ENCODE data around the gene CASP4. TPM values are rescaled to one million over a fixed set of nuclear protein-coding genes. Genes with fewer than 3 reads are reported as not detected.

Gene CASP4
- total and polyA plus RNA-seq, 5 donors from 2014 or later = 108 to 137 (median 116) TPM

- Mint-ChIP-seq H3K9me3 (peaks cover 0 to 1% (median 0%) of the 10 kb centered on the region in 7 donors), H3K4me3 (peak overlapping the region in 3 of 4 donors; percentile 5 to 77 (median 30)), H3K4me1 (peaks cover 15 to 37% (median 17%) of the 10 kb centered on the region in 4 donors), H3K27ac (peak overlapping the region in 2 of 3 donors; percentile 26 to 68), H3K36me3 (peaks cover 37% of the 10 kb centered on the region), H3K27me3 (no peaks in the 10 kb centered on the region)
- ATAC-seq (ENCODE audit: low read depth in 2 of 2) = peak; percentile 37 to 86
- Histone ChIP-seq H3K27ac (ENCODE audit: insufficient read depth, low read length, poor library complexity, severe bottlenecking) (peak overlapping the region; percentile 14), H3K36me3 (ENCODE audit: control insufficient read depth, insufficient read depth, low read length) (peaks cover 6% of the 10 kb centered on the region), H3K4me3 (ENCODE audit: low read depth, low read length) (peak overlapping the region; percentile 35), H3K4me1 (ENCODE audit: control insufficient read depth, insufficient read depth, low read length, poor library complexity, severe bottlenecking) (peaks cover 8% of the 10 kb centered on the region), H3K9me3 (ENCODE audit: control insufficient read depth in 2 of 2, low read length in 2 of 2) (no peaks in the 10 kb centered on the region), H3K27me3 (ENCODE audit: control insufficient read depth, insufficient read depth, low read length) (no peaks in the 10 kb centered on the region)
- peak in 1 of 3 donors; percentile 53 for DNase-seq
Measured at GRCh38 chr11:104907521-104908185, 60.7 kb downstream of the CASP4 start.

- Mint-ChIP-seq H3K27me3 (no peaks in the 10 kb centered on the region), H3K36me3 (peaks cover 45% of the 10 kb centered on the region), H3K4me1 (peaks cover 19 to 40% (median 27%) of the 10 kb centered on the region in 4 donors), H3K9me3 (peaks cover 0 to 1% (median 0%) of the 10 kb centered on the region in 7 donors), H3K27ac (no peak overlapping the region), H3K4me3 (no peak overlapping the region)
- peaks cover 15% of the 10 kb centered on the region for H3K4me1 ChIP-seq (ENCODE audit: control insufficient read depth, insufficient read depth, low read length, poor library complexity, severe bottlenecking)
- H3K36me3 ChIP-seq (ENCODE audit: control insufficient read depth, insufficient read depth, low read length) = peaks cover 6% of the 10 kb centered on the region
- DNase-seq = no peak
- H3K27me3 ChIP-seq (ENCODE audit: control insufficient read depth, insufficient read depth, low read length) = no peaks in the 10 kb centered on the region
- ATAC-seq (ENCODE audit: low read depth in 2 of 2) = no peak
- no peak overlapping the region for H3K4me3 ChIP-seq (ENCODE audit: low read depth, low read length)
- H3K9me3 ChIP-seq (ENCODE audit: control insufficient read depth in 2 of 2, low read length in 2 of 2) = no peaks in the 10 kb centered on the region
- H3K27ac ChIP-seq (ENCODE audit: insufficient read depth, low read length, poor library complexity, severe bottlenecking) = no peak overlapping the region
Measured at GRCh38 chr11:104905271-104905670, 63.1 kb downstream of the CASP4 start.

GRCh38 chr11:104899226-104899625 is 69.1 kb downstream of the CASP4 start:
- DNase-seq (no peak), ATAC-seq (ENCODE audit: low read depth in 2 of 2) (no peak)
- H3K4me1 Mint-ChIP-seq = peaks cover 29 to 46% (median 39%) of the 10 kb centered on the region in 4 donors
- peaks cover 21% of the 10 kb centered on the region for H3K36me3 Mint-ChIP-seq
- no peak overlapping the region for H3K4me3 ChIP-seq (ENCODE audit: low read depth, low read length)
- no peaks in the 10 kb centered on the region for H3K27me3 Mint-ChIP-seq
- peak overlapping the region in 1 of 4 donors; percentile 90 for H3K4me3 Mint-ChIP-seq
- H3K27ac ChIP-seq (ENCODE audit: insufficient read depth, low read length, poor library complexity, severe bottlenecking) = no peak overlapping the region
- peaks cover 13% of the 10 kb centered on the region for H3K4me1 ChIP-seq (ENCODE audit: control insufficient read depth, insufficient read depth, low read length, poor library complexity, severe bottlenecking)
- H3K36me3 ChIP-seq (ENCODE audit: control insufficient read depth, insufficient read depth, low read length) = peaks cover 4% of the 10 kb centered on the region
- H3K27me3 ChIP-seq (ENCODE audit: control insufficient read depth, insufficient read depth, low read length) = no peaks in the 10 kb centered on the region
- H3K9me3 ChIP-seq (ENCODE audit: control insufficient read depth in 2 of 2, low read length in 2 of 2) = no peaks in the 10 kb centered on the region
- peak overlapping the region in 2 of 3 donors; percentile 10 to 57 for H3K27ac Mint-ChIP-seq
- H3K9me3 Mint-ChIP-seq = peaks cover 0 to 3% (median 0%) of the 10 kb centered on the region in 7 donors

- Histone ChIP-seq H3K4me1 (ENCODE audit: control insufficient read depth, insufficient read depth, low read length, poor library complexity, severe bottlenecking) (peaks cover 13% of the 10 kb centered on the region), H3K9me3 (ENCODE audit: control insufficient read depth in 2 of 2, low read length in 2 of 2) (no peaks in the 10 kb centered on the region), H3K4me3 (ENCODE audit: low read depth, low read length) (peak overlapping the region; percentile 78), H3K36me3 (ENCODE audit: control insufficient read depth, insufficient read depth, low read length) (peaks cover 4% of the 10 kb centered on the region), H3K27ac (ENCODE audit: insufficient read depth, low read length, poor library complexity, severe bottlenecking) (peak overlapping the region; percentile 62), H3K27me3 (ENCODE audit: control insufficient read depth, insufficient read depth, low read length) (no peaks in the 10 kb centered on the region)
- H3K4me1 Mint-ChIP-seq = peaks cover 33 to 46% (median 42%) of the 10 kb centered on the region in 4 donors
- H3K27ac Mint-ChIP-seq = peak overlapping the region; percentile 89 to 92 (median 91)
- H3K36me3 Mint-ChIP-seq = peaks cover 16% of the 10 kb centered on the region
- no peak for DNase-seq
- H3K27me3 Mint-ChIP-seq = no peaks in the 10 kb centered on the region
- H3K4me3 Mint-ChIP-seq = peak overlapping the region; percentile 42 to 90 (median 84)
- H3K9me3 Mint-ChIP-seq = peaks cover 0 to 1% (median 0%) of the 10 kb centered on the region in 7 donors
- no peak for ATAC-seq (ENCODE audit: low read depth in 2 of 2)
Measured at GRCh38 chr11:104898685-104899013, 69.7 kb downstream of the CASP4 start.

GRCh38 chr11:104897891-104898684 is 70.3 kb downstream of the CASP4 start, which contains the start of gene CASP12:
CASP12 (minus strand) TSS chr11:104898460.
- Histone ChIP-seq H3K4me3 (ENCODE audit: low read depth, low read length) (peak within 1 kb of the TSS; percentile 78), H3K27me3 (ENCODE audit: control insufficient read depth, insufficient read depth, low read length) (no peaks in the 10 kb centered on the region), H3K36me3 (ENCODE audit: control insufficient read depth, insufficient read depth, low read length) (peaks cover 2% of the 10 kb centered on the region), H3K27ac (ENCODE audit: insufficient read depth, low read length, poor library complexity, severe bottlenecking) (peak within 1 kb of the TSS; percentile 62), H3K9me3 (ENCODE audit: control insufficient read depth in 2 of 2, low read length in 2 of 2) (no peaks in the 10 kb centered on the region), H3K4me1 (ENCODE audit: control insufficient read depth, insufficient read depth, low read length, poor library complexity, severe bottlenecking) (peaks cover 13% of the 10 kb centered on the region)
- DNase-seq = peak in 2 of 3 donors; percentile 35 to 59
- peak; percentile 71 to 83 for ATAC-seq (ENCODE audit: low read depth in 2 of 2)
- peaks cover 12% of the 10 kb centered on the region for H3K36me3 Mint-ChIP-seq
- peak within 1 kb of the TSS; percentile 89 to 92 (median 91) for H3K27ac Mint-ChIP-seq
- H3K4me3 Mint-ChIP-seq = peak within 1 kb of the TSS; percentile 42 to 90 (median 84)
- peaks cover 0 to 1% (median 0%) of the 10 kb centered on the region in 7 donors for H3K9me3 Mint-ChIP-seq
- peaks cover 34 to 46% (median 42%) of the 10 kb centered on the region in 4 donors for H3K4me1 Mint-ChIP-seq
- no peaks in the 10 kb centered on the region for H3K27me3 Mint-ChIP-seq

- no peaks in the 10 kb centered on the region for H3K36me3 ChIP-seq (ENCODE audit: control insufficient read depth, insufficient read depth, low read length)
- Mint-ChIP-seq H3K27ac (no peak overlapping the region), H3K4me3 (no peak overlapping the region), H3K36me3 (no peaks in the 10 kb centered on the region), H3K9me3 (peaks cover 0 to 1% (median 0%) of the 10 kb centered on the region in 7 donors), H3K4me1 (peaks cover 23 to 39% (median 29%) of the 10 kb centered on the region in 4 donors), H3K27me3 (no peaks in the 10 kb centered on the region)
- ATAC-seq (ENCODE audit: low read depth in 2 of 2) (no peak), DNase-seq (no peak)
- H3K27me3 ChIP-seq (ENCODE audit: control insufficient read depth, insufficient read depth, low read length) = no peaks in the 10 kb centered on the region
- no peaks in the 10 kb centered on the region for H3K9me3 ChIP-seq (ENCODE audit: control insufficient read depth in 2 of 2, low read length in 2 of 2)
- peaks cover 6% of the 10 kb centered on the region for H3K4me1 ChIP-seq (ENCODE audit: control insufficient read depth, insufficient read depth, low read length, poor library complexity, severe bottlenecking)
- no peak overlapping the region for H3K4me3 ChIP-seq (ENCODE audit: low read depth, low read length)
- H3K27ac ChIP-seq (ENCODE audit: insufficient read depth, low read length, poor library complexity, severe bottlenecking) = no peak overlapping the region
Measured at GRCh38 chr11:104895634-104896033, 72.7 kb downstream of the CASP4 start.

- H3K36me3 Mint-ChIP-seq = no peaks in the 10 kb centered on the region
- Histone ChIP-seq H3K4me3 (ENCODE audit: low read depth, low read length) (no peak overlapping the region), H3K36me3 (ENCODE audit: control insufficient read depth, insufficient read depth, low read length) (no peaks in the 10 kb centered on the region), H3K9me3 (ENCODE audit: control insufficient read depth in 2 of 2, low read length in 2 of 2) (no peaks in the 10 kb centered on the region), H3K27me3 (ENCODE audit: control insufficient read depth, insufficient read depth, low read length) (no peaks in the 10 kb centered on the region), H3K4me1 (ENCODE audit: control insufficient read depth, insufficient read depth, low read length, poor library complexity, severe bottlenecking) (peaks cover 6% of the 10 kb centered on the region), H3K27ac (ENCODE audit: insufficient read depth, low read length, poor library complexity, severe bottlenecking) (no peak overlapping the region)
- ATAC-seq (ENCODE audit: low read depth in 2 of 2) = no peak
- no peak overlapping the region for H3K4me3 Mint-ChIP-seq
- DNase-seq = no peak
- H3K27ac Mint-ChIP-seq = no peak overlapping the region
- H3K4me1 Mint-ChIP-seq = peaks cover 23 to 36% (median 26%) of the 10 kb centered on the region in 4 donors
- no peaks in the 10 kb centered on the region for H3K27me3 Mint-ChIP-seq
- H3K9me3 Mint-ChIP-seq = no peaks in the 10 kb centered on the region
Measured at GRCh38 chr11:104893876-104894275, 74.5 kb downstream of the CASP4 start.
